Measurements from ENCODE around the gene HAGH.

Gene HAGH

GRCh38 chr16:1831186-1832075 lies 4.8 kb upstream of the HAGH start:
- no peak for DNase-seq

- no peak for DNase-seq
Measured at GRCh38 chr16:1830213-1830612, 3.6 kb upstream of the HAGH start.

GRCh38 chr16:1828645-1829410 lies 2.2 kb upstream of the HAGH start:
- no peak for DNase-seq

GRCh38 chr16:1825864-1826690 lies 548 bp downstream of the HAGH start:
- peak; percentile 50 for DNase-seq

GRCh38 chr16:1825381-1825863 lies 1.2 kb downstream of the HAGH start:
- DNase-seq = no peak

GRCh38 chr16:1823821-1824220 lies 2.8 kb downstream of the HAGH start:
- DNase-seq = no peak

- DNase-seq = no peak
Measured at GRCh38 chr16:1822801-1823200, 3.8 kb downstream of the HAGH start.

GRCh38 chr16:1821861-1822611 lies 4.6 kb downstream of the HAGH start:
- no peak for DNase-seq

DNA sequence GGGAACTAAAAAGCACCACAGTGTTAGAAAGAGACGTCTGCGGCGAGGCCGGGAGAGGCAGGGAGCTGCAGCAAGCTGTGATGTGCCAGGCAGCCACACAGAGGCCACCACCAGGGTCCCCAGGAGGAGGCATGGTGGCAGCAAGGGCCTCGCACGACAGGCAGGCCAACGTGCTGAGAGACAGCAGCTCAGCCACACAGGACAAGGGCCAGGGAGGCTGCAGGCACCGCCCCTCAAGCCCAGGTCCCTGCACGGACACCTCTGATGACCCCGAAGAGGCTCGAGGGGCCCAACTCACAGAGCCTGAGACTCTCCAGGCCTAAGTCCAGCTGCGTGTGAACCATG lies 5.7 kb downstream of the HAGH start:
- DNase-seq = no peak

DNA sequence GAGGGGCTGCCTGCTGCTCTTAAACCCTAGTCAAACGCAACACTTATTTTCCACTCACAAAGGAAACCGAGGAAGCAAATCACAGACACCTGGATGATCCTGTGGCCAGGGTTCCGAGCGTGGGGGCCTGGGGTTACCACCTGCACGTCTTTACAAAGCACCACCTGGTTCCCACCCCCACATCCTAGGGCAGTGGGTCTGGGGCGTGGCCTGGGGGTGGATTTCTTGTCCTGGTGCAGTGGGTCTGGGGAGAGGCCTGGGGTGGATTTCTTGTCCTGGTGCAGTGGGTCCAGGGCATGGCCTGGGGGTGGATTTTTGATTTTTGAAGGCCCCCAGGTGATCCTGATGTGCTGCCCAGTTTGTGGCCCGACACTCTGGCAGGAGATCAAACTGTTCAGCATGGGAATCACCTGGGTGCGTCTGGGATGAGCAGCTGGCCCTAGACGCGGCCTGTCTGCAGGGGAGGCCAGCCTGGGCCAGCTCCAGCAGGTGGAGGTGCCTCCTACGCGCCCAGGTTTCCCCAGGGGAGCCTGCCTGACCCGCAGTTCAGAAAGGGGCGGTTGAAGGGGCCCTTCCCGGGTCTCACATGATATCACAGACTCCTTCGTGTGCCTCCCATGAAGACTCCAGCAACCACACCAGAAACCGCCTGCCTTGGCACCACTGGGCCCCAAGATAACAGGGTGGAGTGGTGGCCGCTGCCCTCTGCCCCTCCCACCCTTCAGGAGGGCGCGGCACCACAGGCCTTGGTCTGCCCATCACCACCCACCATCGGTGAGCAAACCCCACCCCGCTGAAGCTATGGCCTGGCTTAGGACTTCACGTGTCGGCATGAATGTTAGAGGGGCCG lies 6.3 kb downstream of the HAGH start:
- no peak for DNase-seq

GRCh38 chr16:1819611-1820010 lies 7.0 kb downstream of the HAGH start:
- DNase-seq = no peak

- DNase-seq = no peak
Measured at GRCh38 chr16:1818873-1819525, 7.6 kb downstream of the HAGH start.

DNA sequence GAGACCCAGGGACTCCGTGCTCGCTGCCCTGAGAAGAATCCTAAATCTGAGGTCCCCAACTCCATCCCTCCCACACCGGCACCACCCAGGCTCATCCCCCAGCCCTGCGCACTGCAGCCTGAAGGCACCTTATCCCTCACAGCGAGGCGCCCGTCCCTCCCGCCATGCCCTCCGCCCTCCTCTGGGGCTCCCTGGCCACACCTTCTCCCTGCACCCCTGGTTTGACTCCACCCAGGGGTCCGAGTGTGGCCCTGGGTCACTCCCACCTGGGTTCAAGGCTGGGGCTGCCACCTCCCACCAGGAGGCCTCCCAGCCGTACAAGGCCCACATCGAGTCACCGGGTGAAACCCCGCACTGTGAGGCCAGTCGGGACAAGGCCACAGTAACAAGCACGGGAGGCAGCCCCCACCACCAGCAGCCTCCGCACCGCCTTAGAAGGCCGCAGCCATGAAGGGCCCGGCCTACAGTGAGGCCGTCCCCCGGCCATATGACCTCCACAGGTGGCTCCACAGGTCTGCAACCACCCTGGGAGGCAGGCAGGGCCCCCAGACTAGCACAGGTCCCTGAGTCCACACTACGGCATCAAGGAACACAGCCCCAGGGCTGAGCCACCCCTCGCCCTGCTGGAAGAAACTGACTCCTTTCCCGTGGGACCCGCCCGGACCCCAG lies 8.3 kb downstream of the HAGH start:
- DNase-seq = no peak

GRCh38 chr16:1817716-1818115 lies 8.9 kb downstream of the HAGH start:
- DNase-seq = no peak

- no peak for DNase-seq
Measured at GRCh38 chr16:1817276-1817589, 9.4 kb downstream of the HAGH start.

DNA sequence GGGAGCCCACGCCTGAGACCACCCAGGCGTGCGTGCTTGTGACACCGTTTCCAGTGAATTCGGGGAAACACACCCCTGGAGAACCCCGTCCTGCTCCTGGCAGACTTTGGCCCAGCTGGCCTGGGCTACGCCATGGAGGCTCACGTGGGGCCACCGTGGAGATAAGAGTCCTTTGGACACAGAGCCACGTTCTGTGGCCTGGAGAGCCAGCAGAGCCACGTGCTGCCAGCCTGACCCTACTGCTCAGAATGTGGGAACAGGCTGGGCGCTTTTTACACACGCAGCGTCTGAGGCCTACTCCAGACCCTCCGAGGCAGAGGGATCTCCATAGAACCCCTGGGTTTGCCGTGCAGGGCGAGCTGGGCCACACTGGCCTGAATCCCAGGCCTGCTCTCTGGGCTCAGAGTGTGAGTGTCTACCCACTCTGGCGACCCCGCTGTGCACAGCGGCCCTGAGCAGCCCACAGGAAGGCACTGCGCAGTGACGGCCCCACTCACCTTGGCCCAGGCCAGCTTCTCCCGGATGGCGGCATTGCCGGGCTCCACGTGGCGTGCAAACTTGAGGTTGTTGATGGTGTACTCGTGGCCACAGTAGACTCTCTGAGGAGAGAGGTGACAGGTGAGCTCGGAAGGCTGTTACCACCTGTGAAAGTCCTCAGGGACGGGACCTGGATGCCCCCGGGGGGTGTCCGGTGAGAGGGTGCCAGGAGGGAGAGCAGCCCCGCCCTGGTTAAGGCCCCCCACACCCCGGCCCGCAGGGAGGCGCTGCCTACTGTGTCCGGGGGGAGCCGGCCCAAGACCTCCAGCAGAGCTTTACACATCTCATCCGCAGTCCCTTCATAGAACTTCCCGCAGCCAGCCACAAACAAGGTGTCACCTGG lies 10.0 kb downstream of the HAGH start:
- DNase-seq = no peak

DNA sequence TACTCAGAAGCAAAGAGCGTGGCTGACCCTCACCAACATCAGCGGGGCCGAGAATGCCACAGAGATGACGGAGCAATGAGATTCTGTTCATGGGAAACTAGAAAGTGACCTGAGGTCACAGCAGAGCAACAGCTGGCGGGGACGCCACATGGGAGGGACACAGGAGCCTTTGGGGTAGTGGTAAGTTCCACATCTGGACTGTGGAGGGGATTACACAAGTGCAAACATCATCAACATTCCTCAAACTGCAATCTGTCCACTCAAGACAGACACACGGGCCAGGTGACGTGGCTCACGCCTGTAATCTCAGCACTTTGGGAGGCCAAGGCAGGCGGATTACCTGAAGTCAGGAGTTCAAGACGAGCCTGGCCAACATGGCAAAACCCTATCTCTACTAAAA lies 11.2 kb downstream of the HAGH start:
- no peak for DNase-seq

- no peak for DNase-seq
Measured at GRCh38 chr16:1812732-1813163, 13.9 kb downstream of the HAGH start.

GRCh38 chr16:1810536-1810935 lies 16.1 kb downstream of the HAGH start:
- DNase-seq = no peak

Data from NCI-H226 (cell line).